HEK293 (cell line): Measurements from ENCODE around the gene COIL.

ENCODE experiments used
- REST ChIP-seq: fragments of 450-650 bp; formaldehyde crosslinking; IDR thresholded peaks from 2 replicates; pipeline ENCODE4 v1.5.1; 2016; ENCODE audit warnings: missing biosample characterization, missing genetic modification characterization
- TCF7L2 ChIP-seq: IDR thresholded peaks from 2 replicates; pipeline ENCODE4 v1.6.1; 2011; ENCODE audit warnings: low read depth, mild to moderate bottlenecking, inconsistent platforms, low read length, moderate library complexity, borderline replicate concordance
- ZBTB10 ChIP-seq: fragments of 450-650 bp; formaldehyde crosslinking; IDR thresholded peaks from 2 replicates; pipeline ENCODE4 v1.5.1; 2016; ENCODE audit warnings: missing biosample characterization, missing genetic modification characterization
- ZNF121 ChIP-seq: fragments of 450-650 bp; formaldehyde crosslinking; IDR thresholded peaks from 2 replicates; pipeline ENCODE4 v1.5.1; 2016; ENCODE audit warnings: missing biosample characterization, missing genetic modification characterization
- ZNF221 ChIP-seq: fragments of 450-650 bp; formaldehyde crosslinking; IDR thresholded peaks from 2 replicates; pipeline ENCODE4 v1.5.1; 2017; ENCODE audit warnings: missing biosample characterization, missing genetic modification characterization, borderline replicate concordance
- ZSCAN16 ChIP-seq: fragments of 450-650 bp; formaldehyde crosslinking; IDR thresholded peaks from 2 replicates; pipeline ENCODE4 v1.5.1; 2016; ENCODE audit warnings: missing biosample characterization, missing genetic modification characterization
- TF ChIP-seq, protein P1 (sequence below): fragments of 450-650 bp; formaldehyde crosslinking; IDR thresholded peaks from 2 replicates; pipeline ENCODE4 v1.5.1; 2016; ENCODE audit warnings: missing biosample characterization, missing genetic modification characterization

DNA sequence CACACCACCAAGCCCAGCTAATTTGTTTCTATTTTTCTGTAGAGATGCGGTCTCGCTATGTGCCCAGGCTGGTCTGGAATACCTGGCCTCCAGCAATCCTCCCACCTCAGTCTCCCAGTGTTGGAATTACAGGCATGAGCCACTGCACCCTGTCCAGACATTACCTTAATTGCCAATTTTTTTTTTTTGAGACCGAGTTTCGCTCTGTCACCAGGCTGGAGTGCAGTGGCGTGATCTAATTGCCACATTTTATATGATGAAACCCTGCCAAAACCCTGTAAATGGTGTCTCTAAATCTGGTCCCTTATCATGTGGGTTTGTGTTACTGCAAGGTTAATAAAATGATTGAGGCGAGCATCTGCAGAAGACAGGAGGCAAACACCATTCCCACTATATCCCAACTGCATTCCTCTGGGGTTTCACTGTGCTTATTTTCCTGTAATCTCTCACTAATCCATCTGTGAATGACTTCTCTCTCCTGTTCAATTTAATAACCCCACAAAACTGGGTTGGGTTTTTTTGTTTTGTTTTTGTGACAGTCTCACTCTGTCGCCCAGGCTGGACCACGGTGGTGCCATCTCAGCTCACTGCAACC, 27.6 kb downstream of the COIL start:
- no peak for TF ChIP-seq ZNF121 (tag by site-specific recombination)
- TF ChIP-seq REST (tag by site-specific recombination), result no peak
- TF ChIP-seq ZNF221 (tag by site-specific recombination), result no peak
- TF ChIP-seq ZSCAN16 (tag by site-specific recombination), result no peak
- TF ChIP-seq, protein P1, sequence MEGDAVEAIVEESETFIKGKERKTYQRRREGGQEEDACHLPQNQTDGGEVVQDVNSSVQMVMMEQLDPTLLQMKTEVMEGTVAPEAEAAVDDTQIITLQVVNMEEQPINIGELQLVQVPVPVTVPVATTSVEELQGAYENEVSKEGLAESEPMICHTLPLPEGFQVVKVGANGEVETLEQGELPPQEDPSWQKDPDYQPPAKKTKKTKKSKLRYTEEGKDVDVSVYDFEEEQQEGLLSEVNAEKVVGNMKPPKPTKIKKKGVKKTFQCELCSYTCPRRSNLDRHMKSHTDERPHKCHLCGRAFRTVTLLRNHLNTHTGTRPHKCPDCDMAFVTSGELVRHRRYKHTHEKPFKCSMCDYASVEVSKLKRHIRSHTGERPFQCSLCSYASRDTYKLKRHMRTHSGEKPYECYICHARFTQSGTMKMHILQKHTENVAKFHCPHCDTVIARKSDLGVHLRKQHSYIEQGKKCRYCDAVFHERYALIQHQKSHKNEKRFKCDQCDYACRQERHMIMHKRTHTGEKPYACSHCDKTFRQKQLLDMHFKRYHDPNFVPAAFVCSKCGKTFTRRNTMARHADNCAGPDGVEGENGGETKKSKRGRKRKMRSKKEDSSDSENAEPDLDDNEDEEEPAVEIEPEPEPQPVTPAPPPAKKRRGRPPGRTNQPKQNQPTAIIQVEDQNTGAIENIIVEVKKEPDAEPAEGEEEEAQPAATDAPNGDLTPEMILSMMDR (tag by site-specific recombination), result no peak
- no peak for TF ChIP-seq TCF7L2
- TF ChIP-seq ZBTB10 (tag by site-specific recombination), result no peak
